ENCODE data around the gene TMEM184C. TPM values are rescaled to one million over a fixed set of nuclear protein-coding genes. Genes with fewer than 3 reads are reported as not detected.

TMEM184C gene
- total RNA-seq, 2 experiments from 2014 or later = 22.5 to 24.0 TPM

DNA sequence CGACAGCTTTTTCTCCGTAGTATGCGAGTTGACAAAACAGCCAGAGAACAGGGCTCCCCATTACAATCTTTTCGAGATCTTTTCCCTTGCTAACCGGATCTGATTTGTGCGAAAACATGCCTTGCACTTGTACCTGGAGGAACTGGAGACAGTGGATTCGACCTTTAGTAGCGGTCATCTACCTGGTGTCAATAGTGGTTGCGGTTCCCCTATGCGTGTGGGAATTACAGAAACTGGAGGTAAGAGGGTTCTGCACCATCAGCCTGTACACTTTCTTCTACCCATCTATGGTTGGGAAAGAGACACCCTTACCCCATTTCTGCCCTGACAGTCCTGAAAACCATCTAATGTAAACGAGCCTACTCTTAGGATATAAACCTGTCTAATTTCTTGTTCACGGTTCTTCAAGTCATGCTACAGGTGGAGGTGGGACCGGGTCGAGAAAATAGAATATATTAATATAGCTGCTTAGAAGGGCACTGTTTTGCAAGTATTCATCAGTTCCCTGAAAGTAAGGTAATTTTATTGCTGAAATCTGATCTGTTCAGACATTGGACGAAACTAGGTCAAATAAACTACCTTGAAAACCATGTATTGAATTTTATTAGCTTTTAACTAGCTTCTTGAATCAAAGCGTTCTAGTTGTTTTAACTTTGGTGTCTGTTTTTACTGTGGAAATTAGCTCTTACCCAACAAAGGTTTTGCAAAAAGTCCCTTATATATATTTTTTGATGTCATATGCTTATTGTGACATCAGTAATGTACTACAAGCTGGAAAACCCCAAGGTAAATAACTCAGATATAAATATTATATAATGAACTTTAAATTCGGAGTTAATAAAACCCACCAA lies 869 bp downstream of the TMEM184C start:
- ATAC-seq (ENCODE audit: low read depth) = peak; percentile 0
- peaks cover 11% of the 10 kb centered on the region for H3K27me3 Mint-ChIP-seq
- H3K9me3 Mint-ChIP-seq = no peaks in the 10 kb centered on the region
- H3K27ac Mint-ChIP-seq = peak overlapping the region; percentile 98
- POLR2A ChIA-PET = interaction anchor here (1.1 to 3.1 kb wide), 6 partner anchors 9 to 249 kb away, joined by 3 to 53 read pairs (median 6); partner anchors contain the start of genes ARHGAP10 and PRMT9
- H3K4me3 Mint-ChIP-seq = peak overlapping the region; percentile 97
- H3K36me3 Mint-ChIP-seq = peaks cover 18% of the 10 kb centered on the region
- peaks cover 21% of the 10 kb centered on the region for H3K4me1 Mint-ChIP-seq
- DNase-seq = no peak

DNA sequence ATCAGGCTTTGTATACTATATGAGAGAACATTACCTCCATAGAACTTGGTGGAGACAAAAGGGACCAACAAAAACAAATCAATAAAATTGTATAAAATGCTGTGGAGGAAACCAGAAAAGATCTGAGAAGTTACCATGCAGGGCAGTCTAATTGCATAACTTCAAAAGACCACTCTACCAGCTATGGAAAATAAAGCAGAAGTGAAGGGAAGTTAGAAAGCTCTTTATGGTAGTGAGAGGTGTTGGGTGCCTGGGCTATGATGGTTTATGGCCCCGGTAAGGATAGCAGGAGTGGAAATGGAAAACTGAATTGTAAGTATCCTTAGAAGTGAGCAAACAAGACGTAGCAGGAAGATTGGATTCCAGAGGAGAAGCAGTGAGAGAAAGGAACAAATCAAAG lies 3.1 kb downstream of the TMEM184C start:
- H3K9me3 Mint-ChIP-seq = no peaks in the 10 kb centered on the region
- no peak overlapping the region for H3K27ac Mint-ChIP-seq
- peaks cover 21% of the 10 kb centered on the region for H3K4me1 Mint-ChIP-seq
- peaks cover 2% of the 10 kb centered on the region for H3K27me3 Mint-ChIP-seq
- H3K36me3 Mint-ChIP-seq = peaks cover 18% of the 10 kb centered on the region
- POLR2A ChIA-PET = no interaction called here
- no peak for ATAC-seq (ENCODE audit: low read depth)
- no peak for DNase-seq
- H3K4me3 Mint-ChIP-seq = peak overlapping the region; percentile 46

DNA sequence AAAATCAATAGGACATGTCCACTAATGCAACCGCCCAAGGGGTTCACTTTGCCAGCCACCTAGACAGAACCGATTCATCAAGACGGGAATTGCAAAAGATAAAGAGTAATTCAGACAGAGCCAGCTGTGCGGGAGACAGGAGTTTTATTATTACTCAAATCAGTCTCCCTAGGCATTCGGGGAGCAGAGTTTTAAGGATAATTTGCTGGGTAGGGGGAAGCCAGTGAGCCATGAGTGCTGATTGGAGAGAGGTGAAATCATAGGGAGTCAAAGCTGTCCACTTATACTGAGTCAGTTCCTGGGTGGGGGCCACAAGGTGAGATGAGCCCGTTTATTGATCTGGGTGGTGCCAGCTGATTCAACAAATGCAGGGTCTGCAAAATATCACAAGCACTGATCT lies 8.5 kb downstream of the TMEM184C start:
- no peak for DNase-seq
- POLR2A ChIA-PET = interaction anchor here (1.5 kb wide), 1 partner anchor 8 kb away, joined by 4 read pairs; the partner anchor contains the start of gene TMEM184C
- no peak for ATAC-seq (ENCODE audit: low read depth)
- no peaks in the 10 kb centered on the region for H3K27me3 Mint-ChIP-seq
- H3K36me3 Mint-ChIP-seq = peaks cover 25% of the 10 kb centered on the region
- no peak overlapping the region for H3K4me3 Mint-ChIP-seq
- no peak overlapping the region for H3K27ac Mint-ChIP-seq
- peaks cover 5% of the 10 kb centered on the region for H3K4me1 Mint-ChIP-seq
- H3K9me3 Mint-ChIP-seq = no peaks in the 10 kb centered on the region

DNA sequence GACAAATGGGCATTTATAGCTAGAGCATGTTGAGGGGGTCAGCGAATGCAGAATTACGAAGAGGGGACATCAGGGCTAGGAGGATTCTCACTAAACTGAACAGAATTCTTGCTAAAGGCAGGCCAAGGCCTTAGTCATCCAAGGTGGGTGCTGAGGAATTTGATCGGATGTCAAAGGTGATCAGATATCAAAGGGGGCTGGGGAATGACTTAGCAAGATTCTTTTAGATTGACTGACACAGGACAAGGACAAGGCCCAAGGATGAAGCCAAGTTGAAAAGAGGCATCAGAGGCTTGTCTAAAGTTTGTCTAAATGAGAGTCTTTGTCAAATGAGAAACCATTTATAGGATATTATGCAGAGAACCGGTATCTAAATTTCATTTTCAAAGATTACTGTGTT lies 9.7 kb downstream of the TMEM184C start:
- no peak overlapping the region for H3K4me3 Mint-ChIP-seq
- no peaks in the 10 kb centered on the region for H3K27me3 Mint-ChIP-seq
- H3K36me3 Mint-ChIP-seq = peaks cover 25% of the 10 kb centered on the region
- no peak overlapping the region for H3K27ac Mint-ChIP-seq
- no peak for ATAC-seq (ENCODE audit: low read depth)
- H3K4me1 Mint-ChIP-seq = peaks cover 1% of the 10 kb centered on the region
- POLR2A ChIA-PET = interaction anchor here (1.2 to 1.5 kb wide), 2 partner anchors 9 to 57 kb away, joined by 3 to 4 read pairs; partner anchors contain the start of genes PRMT9 and TMEM184C
- no peak for DNase-seq
- no peaks in the 10 kb centered on the region for H3K9me3 Mint-ChIP-seq

DNA sequence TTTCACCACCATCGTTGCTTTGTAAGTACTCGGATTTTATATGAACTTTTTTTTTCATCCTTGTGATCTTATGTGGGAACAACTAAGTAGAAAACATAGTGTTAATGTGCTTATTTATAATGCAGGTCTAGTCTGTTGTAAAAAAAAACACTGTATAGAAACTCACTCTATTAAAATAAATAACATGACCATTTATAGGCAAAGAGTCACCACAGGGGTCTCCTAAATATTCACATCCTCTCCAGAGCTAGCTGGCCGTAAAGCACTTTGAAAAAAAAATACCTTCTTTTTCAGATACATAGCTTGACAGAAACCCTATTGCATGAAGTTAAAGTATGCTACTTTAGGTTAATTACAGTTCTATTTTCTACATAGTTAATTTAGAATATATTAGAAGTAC lies 11.2 kb downstream of the TMEM184C start:
- ATAC-seq (ENCODE audit: low read depth) (no peak), DNase-seq (no peak)
- H3K27ac Mint-ChIP-seq = no peak overlapping the region
- no peaks in the 10 kb centered on the region for H3K4me1 Mint-ChIP-seq
- POLR2A ChIA-PET = no interaction called here
- H3K9me3 Mint-ChIP-seq = no peaks in the 10 kb centered on the region
- H3K27me3 Mint-ChIP-seq = no peaks in the 10 kb centered on the region
- peaks cover 26% of the 10 kb centered on the region for H3K36me3 Mint-ChIP-seq
- H3K4me3 Mint-ChIP-seq = no peak overlapping the region

DNA sequence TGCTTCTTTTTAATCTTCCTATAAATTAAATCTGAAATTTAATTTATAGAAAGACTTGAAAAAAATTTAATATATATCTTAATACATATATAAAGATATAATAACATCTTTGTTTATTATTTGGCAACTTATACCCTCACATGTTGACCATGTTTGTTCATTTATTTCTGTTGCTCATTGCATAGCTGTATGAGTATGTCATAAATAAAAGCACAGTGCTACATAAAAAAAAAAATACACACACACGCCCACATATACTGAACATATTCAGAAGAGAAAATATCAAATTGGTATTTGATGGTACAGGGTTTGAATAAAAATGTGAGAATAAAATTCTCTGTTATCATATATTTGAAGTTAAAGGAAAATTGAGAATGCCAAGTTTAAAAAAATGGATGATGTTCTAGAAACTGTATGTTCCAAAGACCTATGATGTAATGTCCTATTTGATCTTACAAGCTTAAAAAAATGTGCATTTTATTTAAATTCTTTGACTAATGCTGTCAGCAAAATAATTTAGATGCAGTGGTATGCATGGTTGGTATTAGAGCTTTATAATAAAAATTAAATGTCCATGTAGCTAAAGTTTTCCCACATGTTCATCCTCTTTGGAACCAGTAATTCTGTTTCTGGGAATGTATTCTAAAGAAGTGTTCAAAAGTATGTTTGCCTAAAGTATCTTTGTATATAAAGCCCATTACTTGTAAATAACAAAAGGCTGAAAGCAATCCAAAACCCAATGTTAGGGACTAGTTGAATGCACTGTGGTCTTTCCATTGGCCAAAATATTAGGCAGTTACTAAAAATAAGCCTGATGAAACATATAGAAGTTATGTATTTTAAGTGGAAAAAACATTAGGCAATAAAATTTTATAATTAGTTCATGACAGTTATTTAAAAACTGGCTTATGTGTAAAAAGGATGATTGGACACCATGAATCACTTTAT lies 12.9 kb downstream of the TMEM184C start:
- no peak for ATAC-seq (ENCODE audit: low read depth)
- peaks cover 2% of the 10 kb centered on the region for H3K4me1 Mint-ChIP-seq

DNA sequence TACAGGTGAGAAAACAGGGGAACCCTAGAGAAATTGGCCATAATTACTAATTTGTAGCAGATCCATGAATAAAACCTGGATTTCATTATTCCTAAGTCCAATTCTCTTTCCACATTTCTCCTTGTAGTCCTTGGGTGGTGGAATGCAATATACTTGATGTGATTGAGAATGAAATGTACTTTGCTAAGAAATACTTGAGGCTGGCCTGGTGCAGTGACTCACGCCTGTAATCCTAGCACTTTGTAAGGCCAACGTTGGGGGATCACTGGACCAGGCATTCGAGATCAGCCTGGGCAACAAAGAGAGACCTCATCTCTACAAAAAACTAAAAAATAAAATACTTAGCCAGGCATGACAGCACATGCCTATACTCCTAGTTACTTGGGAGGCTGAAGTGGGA lies 15.9 kb downstream of the TMEM184C start:
- Mint-ChIP-seq H3K36me3 (peaks cover 45% of the 10 kb centered on the region), H3K4me3 (no peak overlapping the region), H3K27me3 (no peaks in the 10 kb centered on the region), H3K27ac (no peak overlapping the region), H3K4me1 (peaks cover 2% of the 10 kb centered on the region), H3K9me3 (no peaks in the 10 kb centered on the region)
- POLR2A ChIA-PET = no interaction called here
- no peak for DNase-seq
- no peak for ATAC-seq (ENCODE audit: low read depth)

More for the DNA sequence above, 12.9 kb downstream of the TMEM184C start:
- Mint-ChIP-seq H3K36me3 (peaks cover 37% of the 10 kb centered on the region), H3K27me3 (no peaks in the 10 kb centered on the region), H3K4me3 (no peak overlapping the region), H3K27ac (no peak overlapping the region), H3K9me3 (no peaks in the 10 kb centered on the region)
- DNase-seq = no peak
- POLR2A ChIA-PET = no interaction called here

DNA sequence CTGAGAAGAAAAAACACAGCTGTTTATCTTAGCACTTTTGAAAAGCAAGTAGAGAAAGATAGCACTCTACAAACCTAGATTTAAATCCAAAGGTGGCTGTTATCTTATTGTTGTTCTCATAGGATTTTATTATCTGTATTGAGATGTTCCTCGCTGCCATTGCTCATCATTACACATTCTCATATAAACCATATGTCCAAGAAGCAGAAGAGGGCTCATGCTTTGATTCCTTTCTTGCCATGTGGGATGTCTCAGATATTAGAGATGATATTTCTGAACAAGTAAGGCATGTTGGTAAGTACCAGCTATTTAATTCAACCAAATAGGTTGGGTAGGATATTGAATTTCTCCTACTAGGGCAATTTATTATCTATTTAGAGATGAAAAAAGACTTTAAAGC lies 16.4 kb downstream of the TMEM184C start:
- no peak for ATAC-seq (ENCODE audit: low read depth)
- H3K4me1 Mint-ChIP-seq = peaks cover 2% of the 10 kb centered on the region
- H3K27me3 Mint-ChIP-seq = no peaks in the 10 kb centered on the region
- H3K36me3 Mint-ChIP-seq = peaks cover 48% of the 10 kb centered on the region
- H3K9me3 Mint-ChIP-seq = no peaks in the 10 kb centered on the region
- POLR2A ChIA-PET = no interaction called here
- H3K27ac Mint-ChIP-seq = no peak overlapping the region
- H3K4me3 Mint-ChIP-seq = no peak overlapping the region
- no peak for DNase-seq

DNA sequence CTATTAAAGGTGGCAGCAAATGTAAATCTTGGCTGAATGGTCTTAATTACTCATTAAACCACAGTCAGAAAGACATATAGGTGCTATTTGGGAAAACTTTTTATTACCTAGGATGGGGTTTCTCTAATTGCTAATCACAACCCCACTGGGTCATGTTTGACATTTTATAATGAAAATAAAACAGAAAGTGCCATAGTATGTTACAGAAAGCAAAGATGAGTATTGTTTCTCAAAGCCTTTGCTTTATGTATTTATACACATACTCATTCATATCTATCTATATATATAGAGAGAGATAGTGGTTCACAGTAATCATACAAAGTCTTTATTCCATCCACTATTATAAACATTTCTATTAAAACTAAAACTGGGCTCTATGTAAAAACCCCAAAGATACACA lies 18.2 kb downstream of the TMEM184C start:
- Mint-ChIP-seq H3K27me3 (no peaks in the 10 kb centered on the region), H3K27ac (no peak overlapping the region), H3K36me3 (peaks cover 54% of the 10 kb centered on the region), H3K4me1 (peaks cover 15% of the 10 kb centered on the region), H3K9me3 (no peaks in the 10 kb centered on the region), H3K4me3 (no peak overlapping the region)
- no peak for DNase-seq
- ATAC-seq (ENCODE audit: low read depth) = no peak
- POLR2A ChIA-PET = no interaction called here

DNA sequence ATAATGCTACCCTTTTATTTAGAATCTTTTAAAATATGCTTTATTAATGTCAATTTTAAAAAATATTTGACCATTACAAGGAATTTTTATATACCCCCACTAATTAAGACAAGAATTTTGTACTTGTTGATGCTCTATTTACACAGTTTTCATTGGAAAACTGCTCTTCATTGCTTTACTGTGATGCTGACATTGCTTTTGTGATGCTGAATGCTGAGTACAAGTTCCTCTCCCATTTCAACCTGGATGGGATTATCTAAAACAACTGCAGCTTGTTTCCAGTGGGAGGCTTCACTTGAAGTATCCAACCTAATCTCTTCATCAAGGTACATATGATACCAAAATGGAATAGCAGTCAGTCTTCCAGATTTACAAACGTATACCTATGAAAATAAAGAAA lies 21.2 kb downstream of the TMEM184C start:
- Mint-ChIP-seq H3K4me3 (no peak overlapping the region), H3K27ac (no peak overlapping the region), H3K27me3 (no peaks in the 10 kb centered on the region), H3K9me3 (no peaks in the 10 kb centered on the region), H3K4me1 (peaks cover 18% of the 10 kb centered on the region), H3K36me3 (peaks cover 72% of the 10 kb centered on the region)
- ATAC-seq (ENCODE audit: low read depth) (no peak), DNase-seq (no peak)
- POLR2A ChIA-PET = interaction anchor here (1.4 kb wide), 1 partner anchor 21 kb away, joined by 4 read pairs; the partner anchor contains the start of gene TMEM184C

DNA sequence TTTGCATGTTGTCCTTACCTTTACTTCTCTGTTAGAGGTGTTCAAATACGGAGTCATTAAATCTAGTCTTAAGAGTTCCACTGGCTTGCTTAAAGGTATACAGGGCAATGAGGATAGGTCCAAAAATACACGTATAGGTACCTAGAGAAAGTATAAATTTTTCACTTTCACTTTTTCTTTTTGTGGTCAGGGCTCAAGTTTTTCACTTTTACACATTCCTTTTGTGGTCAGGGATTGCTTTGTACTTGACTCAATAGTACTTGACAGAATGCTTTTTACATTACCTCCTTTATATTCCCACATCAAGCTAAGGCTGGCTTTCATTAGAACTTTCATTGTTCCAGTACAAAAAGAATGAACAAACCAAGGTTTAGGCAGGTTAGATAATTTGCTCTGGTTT lies 21.7 kb downstream of the TMEM184C start:
- H3K4me3 Mint-ChIP-seq = peak overlapping the region; percentile 58
- H3K27ac Mint-ChIP-seq = peak overlapping the region; percentile 65
- peak; percentile 50 for ATAC-seq (ENCODE audit: low read depth)
- DNase-seq = no peak
- H3K36me3 Mint-ChIP-seq = peaks cover 68% of the 10 kb centered on the region
- H3K27me3 Mint-ChIP-seq = no peaks in the 10 kb centered on the region
- H3K9me3 Mint-ChIP-seq = no peaks in the 10 kb centered on the region
- POLR2A ChIA-PET = interaction anchor here (1.4 kb wide), 1 partner anchor 22 kb away, joined by 4 read pairs; the partner anchor contains the start of gene TMEM184C
- H3K4me1 Mint-ChIP-seq = peaks cover 18% of the 10 kb centered on the region

DNA sequence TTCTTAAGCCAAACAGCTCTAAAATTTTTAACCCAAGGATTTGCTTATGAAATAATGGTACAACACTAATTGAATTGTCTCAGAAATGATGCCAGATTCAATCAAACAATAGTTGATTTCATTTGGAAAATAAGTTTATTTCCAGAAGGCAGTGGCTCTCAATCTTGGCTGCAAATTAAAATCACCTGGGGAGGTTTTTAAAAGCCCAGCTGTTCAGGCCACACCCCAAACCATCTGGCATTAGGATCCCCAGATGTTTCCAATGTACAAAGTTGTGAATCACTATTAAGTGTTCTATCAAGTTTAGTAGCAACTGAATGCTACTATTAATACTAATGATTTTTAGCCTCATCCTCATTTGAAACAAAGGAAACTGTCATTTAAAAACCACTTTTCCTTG lies 22.2 kb downstream of the TMEM184C start:
- H3K4me1 Mint-ChIP-seq = peaks cover 18% of the 10 kb centered on the region
- POLR2A ChIA-PET = interaction anchor here (1.4 kb wide), 1 partner anchor 22 kb away, joined by 4 read pairs; the partner anchor contains the start of gene TMEM184C
- peaks cover 65% of the 10 kb centered on the region for H3K36me3 Mint-ChIP-seq
- H3K9me3 Mint-ChIP-seq = no peaks in the 10 kb centered on the region
- DNase-seq (no peak), ATAC-seq (ENCODE audit: low read depth) (no peak)
- H3K4me3 Mint-ChIP-seq = peak overlapping the region; percentile 58
- peak overlapping the region; percentile 5 for H3K27ac Mint-ChIP-seq
- H3K27me3 Mint-ChIP-seq = no peaks in the 10 kb centered on the region

DNA sequence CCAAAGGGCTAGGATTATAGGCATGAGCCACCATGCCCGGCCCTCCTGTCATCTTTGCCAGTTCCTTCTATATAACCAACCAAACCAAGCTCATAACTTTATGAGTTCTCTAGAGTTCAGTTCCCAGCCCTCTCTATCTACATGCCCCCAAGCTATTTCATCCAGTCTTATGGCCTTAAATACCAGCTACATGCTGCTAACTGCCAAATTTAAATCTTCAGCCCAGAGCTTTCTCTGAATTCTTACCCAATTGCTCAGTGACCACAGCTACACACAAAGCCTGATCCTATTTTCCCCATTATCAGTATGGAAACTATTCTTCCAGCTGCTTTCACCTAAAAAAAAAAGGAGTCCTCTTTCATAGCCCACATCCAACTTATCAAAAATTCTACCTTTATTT lies 23.1 kb downstream of the TMEM184C start:
- Mint-ChIP-seq H3K36me3 (peaks cover 64% of the 10 kb centered on the region), H3K27ac (peak overlapping the region; percentile 10), H3K4me3 (no peak overlapping the region), H3K27me3 (no peaks in the 10 kb centered on the region), H3K9me3 (no peaks in the 10 kb centered on the region), H3K4me1 (peaks cover 16% of the 10 kb centered on the region)
- POLR2A ChIA-PET = no interaction called here
- no peak for ATAC-seq (ENCODE audit: low read depth)
- DNase-seq = no peak
